NCI-H1417 (cell line): ENCODE data around the gene SPATA9.

Experiments used
- DNase-seq, 3 experiments: peaks; one replicate each; lab custom pipeline; 2025; lab: John Stamatoyannopoulos, UW

Gene SPATA9

DNA sequence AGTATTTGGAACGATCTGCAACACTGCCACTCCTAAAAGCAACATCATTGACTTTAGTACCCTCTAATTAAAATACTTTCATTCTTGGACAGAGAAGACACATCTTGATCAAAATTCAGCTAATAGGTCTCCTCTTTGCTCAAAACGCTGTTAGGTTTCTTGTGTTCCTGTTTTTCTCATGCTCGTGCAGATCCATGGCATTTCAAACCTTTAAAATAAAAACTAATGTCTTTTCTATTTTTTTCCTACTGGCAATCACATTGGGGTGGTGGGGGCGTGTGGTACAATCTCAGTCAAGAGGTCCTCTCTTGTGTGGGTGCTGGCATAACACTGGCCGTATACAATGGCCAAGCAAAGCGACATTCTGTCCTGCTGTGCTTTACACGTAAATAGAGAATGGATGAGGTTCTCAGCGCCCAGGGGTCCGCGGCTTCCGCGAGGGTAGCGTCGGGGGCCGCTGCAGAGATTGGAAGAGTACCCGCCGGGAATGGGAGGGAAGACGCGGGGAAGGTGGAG is 63.2 kb downstream of the SPATA9 start:
- DNase-seq: peak in 1 of 3 experiments; percentile 57

DNA sequence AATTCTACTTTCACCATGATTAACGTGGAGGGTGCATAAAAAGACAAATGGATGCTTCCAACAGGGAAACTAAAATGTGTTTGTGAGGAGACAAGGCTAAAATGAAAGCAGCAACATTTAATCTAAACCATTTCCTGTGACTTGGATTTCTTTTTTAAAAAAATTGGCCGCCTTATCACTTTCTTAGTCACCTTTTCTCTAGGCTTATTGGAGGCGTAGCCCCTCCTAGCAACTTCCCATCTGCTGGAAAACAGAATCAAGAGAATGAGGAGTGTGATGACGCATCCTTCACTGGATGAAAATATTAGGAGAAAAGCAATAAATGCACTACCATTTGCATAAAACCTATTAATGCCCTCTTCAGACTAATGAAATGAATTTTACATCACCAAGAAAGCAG is 63.7 kb downstream of the SPATA9 start:
- no peak for DNase-seq

DNA sequence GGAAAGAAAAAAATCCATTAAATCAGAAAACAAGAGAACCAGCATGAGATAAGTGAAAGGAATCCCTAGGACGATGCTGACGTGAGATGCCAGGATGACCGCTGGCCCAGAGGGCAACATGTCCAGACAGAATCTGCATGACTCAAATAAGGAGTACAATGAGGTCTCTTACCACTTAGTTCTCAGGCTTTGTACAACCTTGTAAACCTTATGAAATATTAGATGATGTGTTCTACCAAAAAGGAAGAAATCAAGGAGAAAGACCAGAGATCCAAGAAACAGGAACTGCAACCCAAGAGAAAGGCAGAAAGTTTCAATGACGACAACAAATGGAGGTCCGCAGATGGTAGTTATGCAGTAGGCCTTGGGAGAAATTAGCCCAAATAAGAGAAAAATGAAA is 65.7 kb downstream of the SPATA9 start:
- DNase-seq: no peak

DNA sequence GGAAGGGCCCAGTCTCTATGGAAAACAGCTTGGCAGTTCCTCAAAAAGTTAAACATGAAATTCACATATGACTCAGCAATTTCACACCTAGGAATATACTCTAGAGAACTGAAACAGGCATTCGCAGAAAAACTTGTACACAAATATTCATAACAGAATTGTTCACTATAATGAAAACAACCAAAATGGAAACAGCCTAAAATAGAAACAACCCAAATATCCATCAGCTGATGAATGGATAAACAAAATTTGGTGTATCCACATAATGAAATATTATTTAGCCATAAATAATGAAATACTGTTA is 67.7 kb downstream of the SPATA9 start:
- DNase-seq: no peak

DNA sequence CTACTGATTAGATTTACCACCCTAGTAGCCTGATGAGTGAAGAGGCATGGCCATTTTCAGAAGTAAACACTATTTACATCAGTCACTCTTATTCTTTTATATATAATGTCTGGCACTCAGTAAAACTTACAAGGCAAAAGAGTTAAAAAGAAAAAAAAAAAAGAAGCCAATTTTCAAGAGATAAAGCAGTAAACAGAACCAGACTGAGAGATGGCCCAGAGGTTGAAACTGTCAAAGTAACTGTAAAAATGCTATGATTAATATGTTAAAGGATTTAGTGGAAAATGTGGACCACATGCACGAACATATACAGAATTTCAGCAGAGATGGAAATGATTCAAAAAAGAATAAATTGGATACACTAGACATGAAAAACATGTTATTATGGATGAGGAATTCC is 69.3 kb downstream of the SPATA9 start:
- DNase-seq: no peak

DNA sequence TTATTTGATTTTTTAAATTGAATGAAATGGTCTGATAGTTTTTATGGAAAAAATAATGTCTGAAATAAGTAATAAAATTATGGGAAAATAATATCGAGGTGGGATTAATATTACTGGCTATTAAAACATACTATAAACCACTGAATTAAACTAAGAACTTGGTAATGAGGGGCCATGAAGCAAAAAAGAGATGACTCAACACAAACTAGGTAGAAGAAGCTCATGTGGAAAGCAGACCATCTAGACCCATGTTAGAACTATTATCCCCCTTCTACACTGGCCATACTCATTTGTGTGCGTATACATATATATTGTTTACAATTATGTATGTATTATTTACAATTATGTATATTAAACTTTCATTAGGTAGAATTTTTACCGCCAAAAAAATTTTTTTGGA is 71.4 kb downstream of the SPATA9 start:
- DNase-seq: no peak

DNA sequence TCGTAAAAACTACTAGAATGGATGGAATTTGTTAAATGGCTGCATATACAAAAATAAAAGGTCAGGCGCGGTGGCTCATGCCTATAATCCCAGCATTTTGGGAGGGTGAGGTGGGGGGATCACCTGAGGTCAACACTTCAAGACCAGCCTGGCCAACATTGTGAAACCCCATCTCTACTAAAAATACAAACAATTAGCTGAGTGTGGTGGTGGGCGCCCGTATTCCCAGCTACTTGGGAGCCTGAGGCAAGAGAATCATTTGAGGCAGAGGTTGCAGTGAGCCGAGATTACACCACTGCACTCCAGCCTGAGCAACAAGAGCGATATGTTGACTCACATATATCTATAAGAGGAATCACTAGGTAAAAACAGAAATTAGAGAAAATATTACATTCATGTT is 72.2 kb downstream of the SPATA9 start:
- no peak for DNase-seq

DNA sequence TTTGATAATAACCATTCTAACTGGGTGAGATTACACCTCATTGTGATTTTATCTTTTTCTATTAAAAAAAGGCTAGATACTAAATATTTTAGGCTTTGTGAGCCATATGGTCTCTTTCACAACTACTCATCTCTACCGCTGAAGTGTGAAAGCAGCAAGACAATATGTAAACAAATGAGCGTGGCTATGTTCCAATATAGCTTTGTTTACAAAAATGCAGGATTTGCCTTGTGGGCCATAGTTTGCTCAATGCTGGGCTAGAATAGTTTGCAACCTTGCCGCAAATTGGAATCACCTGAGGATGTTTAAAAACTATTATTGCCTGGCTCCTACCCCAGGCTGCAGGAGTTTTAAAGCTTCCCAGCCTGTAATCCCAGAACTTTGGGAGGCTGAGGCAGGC is 73.1 kb downstream of the SPATA9 start:
- no peak for DNase-seq
